GM06990 (cell line): ENCODE results near the gene IFNA5.

Experiments
- DNase-seq: peaks from one replicate; pipeline ENCODE4 v3.0.0-alpha.2; 2011; ENCODE audit not compliant: insufficient read length; ENCODE audit errors: extremely low read depth
- H3K27me3 ChIP-seq: replicated peaks from 2 replicates; pipeline ENCODE4 v1.6.0; 2011; ENCODE audit warnings: low read length; ENCODE audit not compliant: control insufficient read depth, insufficient read depth
- H3K36me3 ChIP-seq: 2 replicates; pipeline ENCODE4 v1.5.1; 2011; ENCODE audit warnings: low read length; ENCODE audit not compliant: control insufficient read depth, insufficient read depth
- H3K4me3 ChIP-seq: replicated peaks from 2 replicates; pipeline ENCODE4 v1.5.1; 2011; ENCODE audit warnings: low read depth, mild to moderate bottlenecking, control low read depth, low read length
- CTCF ChIP-seq: IDR thresholded peaks from 2 replicates; pipeline ENCODE4 v1.5.1; 2011; ENCODE audit warnings: low read length, control low read depth, mild to moderate bottlenecking, inconsistent platforms; ENCODE audit not compliant: insufficient read depth, poor library complexity, severe bottlenecking

Gene IFNA5

GRCh38 chr9:21314152-21314551, 9.0 kb upstream of the IFNA5 start:
- DNase-seq = no peak

DNA sequence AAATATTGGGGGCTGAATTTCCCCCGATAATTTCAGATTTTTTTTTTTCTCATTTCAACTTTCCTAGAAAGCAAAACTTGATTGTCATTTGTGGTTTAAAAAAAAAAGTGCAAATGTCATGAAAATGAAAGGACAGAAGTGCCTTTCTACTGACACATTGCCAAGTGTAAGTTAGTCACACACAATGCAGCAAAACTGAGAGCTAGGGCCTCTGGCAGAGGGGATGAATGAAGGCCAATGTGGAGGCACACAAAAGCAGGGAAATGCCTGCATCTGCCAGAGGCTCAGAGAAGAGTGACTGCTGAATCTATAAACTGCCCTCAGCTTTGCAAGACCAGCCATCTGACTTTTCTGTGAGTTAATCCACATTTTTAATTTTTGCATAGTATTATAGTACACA, 6.8 kb upstream of the IFNA5 start:
- Histone ChIP-seq H3K27me3 (no peaks in the 10 kb centered on the region; the same call in 1 of the 2 replicates), H3K4me3 (no peak overlapping the region), H3K36me3 (no peaks in the 10 kb centered on the region)
- DNase-seq = no peak
- TF ChIP-seq CTCF = no peak

More at GRCh38 chr9:21314152-21314551, 9.0 kb upstream of the IFNA5 start:
- TF ChIP-seq CTCF = no peak
- Histone ChIP-seq H3K36me3 (no peaks in the 10 kb centered on the region), H3K27me3 (no peaks in the 10 kb centered on the region; the same call in 1 of the 2 replicates), H3K4me3 (no peak overlapping the region)

DNA sequence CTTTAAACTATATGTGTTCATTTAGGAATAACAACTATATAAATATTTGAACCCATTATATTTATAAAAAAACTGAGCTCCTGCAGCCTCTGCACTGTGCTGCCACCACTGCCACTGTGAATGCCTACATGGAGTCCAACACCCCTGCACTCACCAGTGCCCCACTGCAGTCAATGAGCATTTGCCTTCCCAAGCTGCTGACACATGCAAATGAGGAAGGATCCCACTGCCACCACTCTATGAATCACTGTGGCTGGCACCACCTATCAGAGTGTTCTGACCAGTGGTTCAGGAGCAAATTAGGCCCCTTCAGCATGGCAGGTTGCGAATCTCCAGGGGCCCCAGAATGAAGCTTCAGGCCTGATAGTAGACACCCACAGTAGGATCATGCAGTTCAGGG, 9.1 kb downstream of the IFNA5 start:
- no peak for TF ChIP-seq CTCF
- no peak for DNase-seq
- Histone ChIP-seq H3K27me3 (no peaks in the 10 kb centered on the region; the same call in none of the 2 replicates), H3K4me3 (no peak overlapping the region), H3K36me3 (no peaks in the 10 kb centered on the region)

- no peaks in the 10 kb centered on the region for H3K36me3 ChIP-seq
- DNase-seq = no peak
- H3K27me3 ChIP-seq = no peaks in the 10 kb centered on the region; the same call in none of the 2 replicates
- no peak overlapping the region for H3K4me3 ChIP-seq
- TF ChIP-seq CTCF = no peak
Observed at GRCh38 chr9:21294904-21295538, 10.1 kb downstream of the IFNA5 start.

DNA sequence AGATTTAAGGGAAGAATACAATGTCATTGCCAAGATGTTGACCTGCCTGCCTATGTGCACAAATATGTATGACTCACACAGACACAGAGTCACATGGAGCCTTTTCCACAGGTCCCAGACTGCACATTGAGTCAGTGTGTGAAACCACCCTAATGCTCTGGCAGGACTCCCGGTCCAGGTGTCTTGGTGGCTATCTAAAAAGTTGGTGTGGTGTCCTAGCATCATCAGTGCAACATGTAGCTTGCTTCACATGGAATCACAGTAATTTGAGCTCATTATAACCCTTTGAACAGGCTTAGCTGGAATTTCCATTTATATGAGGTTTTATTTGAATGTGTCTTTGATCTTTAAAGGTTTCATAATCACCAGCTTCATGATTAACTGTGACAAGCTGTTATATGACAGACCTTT, 10.7 kb downstream of the IFNA5 start:
- Histone ChIP-seq H3K27me3 (no peaks in the 10 kb centered on the region; the same call in none of the 2 replicates), H3K36me3 (no peaks in the 10 kb centered on the region), H3K4me3 (no peak overlapping the region)
- no peak for DNase-seq
- no peak for TF ChIP-seq CTCF
